ENCODE data around the gene GCNT4.

GCNT4 gene

GRCh38 chr5:75012748-75013147, 39.6 kb downstream of the GCNT4 start:
- no peak for DNase-seq

GRCh38 chr5:75010838-75011237, 41.5 kb downstream of the GCNT4 start:
- no peak for DNase-seq

- no peak for DNase-seq
Measured at GRCh38 chr5:75009556-75010345, 42.6 kb downstream of the GCNT4 start.

GRCh38 chr5:75006865-75007822, 45.2 kb downstream of the GCNT4 start:
- no peak for DNase-seq

GRCh38 chr5:75005561-75005960, 46.8 kb downstream of the GCNT4 start:
- DNase-seq, result no peak
